Measurements from ENCODE around the gene SIGLEC6. TPM values are rescaled to one million over a fixed set of nuclear protein-coding genes. Genes with fewer than 3 reads are reported as not detected.

SIGLEC6 gene
- total RNA-seq, 1 donor from 2014 or later = 0.58 TPM

- no peak for DNase-seq (ENCODE audit: low spot score)
Observed at GRCh38 chr19:51477344-51477743, 54.1 kb downstream of the SIGLEC6 start.

DNA sequence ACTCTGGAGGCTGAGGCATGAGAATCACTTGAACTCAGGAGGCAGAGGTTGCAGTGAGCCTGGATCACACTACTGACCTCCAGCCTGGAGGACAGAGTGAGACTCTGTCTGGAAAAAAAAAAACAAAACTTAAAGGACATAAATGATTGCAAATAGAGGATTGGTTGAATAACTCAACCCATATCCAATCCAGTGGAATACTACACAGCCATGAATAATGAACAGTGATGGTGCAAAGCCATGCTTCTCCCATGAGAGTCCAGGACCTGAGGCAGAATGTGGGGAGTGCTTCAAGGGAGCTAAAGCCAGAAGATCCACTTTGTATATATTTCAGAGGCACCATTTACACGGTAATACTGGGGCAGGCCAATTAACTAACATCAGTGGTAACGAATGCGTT is 55.3 kb downstream of the SIGLEC6 start:
- no peak for DNase-seq (ENCODE audit: low spot score)

DNA sequence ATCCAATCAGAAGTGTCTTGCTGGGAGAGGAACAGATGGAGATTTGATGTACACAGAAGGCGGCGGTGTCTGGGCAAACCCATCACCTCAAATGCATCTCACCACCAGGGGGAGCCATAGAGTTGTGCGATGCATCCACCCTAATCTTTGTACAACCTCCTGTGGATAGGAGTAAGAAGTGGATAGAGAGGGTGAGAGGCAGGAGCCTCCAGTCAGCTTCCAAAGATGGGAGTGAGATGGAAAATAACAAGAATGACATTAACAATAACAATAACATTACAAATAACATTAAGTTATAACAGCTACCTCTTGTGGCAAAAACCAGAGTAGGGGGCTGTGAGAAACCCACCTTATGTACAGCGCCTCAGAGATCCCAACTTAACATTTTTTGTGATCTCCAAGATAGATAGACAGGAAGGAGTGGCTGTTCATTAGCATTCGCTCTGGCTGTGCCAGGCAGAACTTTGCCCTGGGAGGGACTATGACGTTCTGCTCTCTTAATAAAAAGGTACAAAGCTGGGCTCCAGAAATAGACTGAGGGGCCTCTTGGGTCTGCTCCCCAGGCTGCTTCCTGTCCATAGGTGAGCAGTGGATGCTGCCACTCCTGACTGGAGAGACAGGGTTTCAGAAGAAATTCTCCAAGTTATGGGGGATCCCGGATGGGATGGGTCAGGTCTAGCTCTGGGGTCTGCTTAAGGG is 58.3 kb downstream of the SIGLEC6 start:
- no peak for DNase-seq (ENCODE audit: low spot score)

GRCh38 chr19:51472607-51473006 is 58.9 kb downstream of the SIGLEC6 start:
- no peak for DNase-seq (ENCODE audit: low spot score)

DNA sequence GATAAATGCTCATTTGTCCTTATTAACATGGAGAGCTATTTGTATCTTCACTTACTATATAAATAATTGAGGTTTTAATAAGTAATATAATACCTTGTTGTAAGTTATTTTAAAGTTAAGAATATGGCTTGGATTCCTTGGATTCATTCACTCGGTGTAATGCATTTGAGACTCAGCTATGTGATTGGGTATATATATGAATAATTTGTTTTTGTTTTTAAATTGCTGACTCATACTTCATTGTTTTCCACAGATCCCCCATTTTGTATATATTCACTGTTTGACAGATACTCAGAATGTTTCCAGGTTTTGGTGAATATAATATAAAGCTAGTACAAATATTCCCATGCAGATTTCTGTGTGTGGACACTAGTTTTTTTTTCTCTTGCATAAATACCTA is 59.9 kb downstream of the SIGLEC6 start:
- no peak for DNase-seq (ENCODE audit: low spot score)

DNA sequence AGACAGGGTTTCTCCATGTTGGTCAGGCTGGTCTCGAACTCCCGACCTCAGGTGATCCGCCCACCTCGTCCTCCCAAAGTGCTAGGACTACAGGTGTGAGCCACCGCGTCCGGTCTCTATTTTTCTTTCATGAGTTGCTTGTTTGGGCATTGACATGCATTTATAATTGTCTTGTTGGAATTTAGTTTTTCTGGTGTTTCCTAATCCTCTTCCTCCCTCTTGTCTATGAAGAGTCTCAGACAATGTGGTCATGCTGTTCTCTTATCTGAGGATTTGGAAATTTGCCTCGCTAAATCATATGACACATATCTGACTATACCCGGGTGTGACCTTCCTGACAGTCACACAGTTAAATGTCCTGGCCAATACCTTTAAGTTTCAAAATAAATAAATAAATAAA is 60.5 kb downstream of the SIGLEC6 start:
- no peak for DNase-seq (ENCODE audit: low spot score)

DNA sequence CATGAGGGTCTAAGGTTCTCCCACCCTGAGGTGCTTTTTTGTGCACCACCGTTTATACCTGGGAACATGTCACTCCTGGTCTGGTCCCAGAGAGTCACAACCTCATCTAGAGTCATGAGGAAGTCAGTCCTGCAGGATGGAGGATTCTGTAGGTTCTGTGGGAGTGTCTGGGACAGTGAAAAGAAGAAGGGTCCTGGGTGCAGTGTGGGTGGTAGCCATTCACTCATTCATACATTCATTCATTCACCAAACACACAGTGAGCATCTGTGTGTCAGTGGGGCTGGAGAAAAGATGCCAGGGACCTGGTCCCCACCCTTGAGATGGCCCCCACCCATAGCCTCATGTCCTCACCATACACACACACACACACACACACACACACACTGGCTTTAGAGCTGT is 61.8 kb downstream of the SIGLEC6 start:
- DNase-seq (ENCODE audit: low spot score) = no peak

DNA sequence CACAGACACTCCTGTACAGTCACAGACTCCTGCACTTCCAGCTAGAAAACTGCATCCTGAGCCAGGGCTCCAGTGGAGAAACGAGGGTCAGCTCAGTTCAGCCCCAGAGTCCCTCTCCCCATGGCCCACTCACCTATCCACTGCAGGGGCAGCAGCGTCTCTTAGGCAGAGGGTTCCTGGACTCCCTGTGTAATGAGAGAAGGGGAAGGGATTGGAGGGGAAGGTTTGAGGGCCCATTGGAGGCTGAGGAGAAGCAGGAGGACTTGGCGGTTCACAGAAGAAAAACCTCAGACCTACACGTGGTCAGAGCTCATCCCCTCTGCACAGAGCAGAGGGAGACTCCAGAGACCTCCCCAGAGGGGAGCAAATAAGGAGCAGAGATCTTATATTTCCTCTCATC is 62.3 kb downstream of the SIGLEC6 start:
- DNase-seq (ENCODE audit: low spot score) = no peak

DNA sequence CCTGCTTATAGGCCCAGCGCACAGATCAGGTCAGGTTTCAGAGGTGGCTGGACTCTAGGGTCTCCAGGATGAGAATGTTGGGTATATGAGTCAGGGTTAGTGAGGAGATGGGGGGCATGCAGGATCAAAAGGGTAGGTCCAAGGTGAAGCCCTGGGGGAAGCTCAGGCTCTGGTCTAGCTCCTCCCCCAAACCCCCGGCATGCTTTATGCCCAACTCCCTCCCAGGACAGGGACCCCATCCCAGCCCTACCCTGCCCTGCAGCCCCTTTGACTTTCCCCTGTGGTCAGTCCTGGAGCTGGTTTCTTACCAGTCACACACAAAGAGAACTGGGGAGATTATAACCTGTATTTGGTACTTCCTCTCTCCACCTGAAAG is 62.9 kb downstream of the SIGLEC6 start:
- no peak for DNase-seq (ENCODE audit: low spot score)

DNA sequence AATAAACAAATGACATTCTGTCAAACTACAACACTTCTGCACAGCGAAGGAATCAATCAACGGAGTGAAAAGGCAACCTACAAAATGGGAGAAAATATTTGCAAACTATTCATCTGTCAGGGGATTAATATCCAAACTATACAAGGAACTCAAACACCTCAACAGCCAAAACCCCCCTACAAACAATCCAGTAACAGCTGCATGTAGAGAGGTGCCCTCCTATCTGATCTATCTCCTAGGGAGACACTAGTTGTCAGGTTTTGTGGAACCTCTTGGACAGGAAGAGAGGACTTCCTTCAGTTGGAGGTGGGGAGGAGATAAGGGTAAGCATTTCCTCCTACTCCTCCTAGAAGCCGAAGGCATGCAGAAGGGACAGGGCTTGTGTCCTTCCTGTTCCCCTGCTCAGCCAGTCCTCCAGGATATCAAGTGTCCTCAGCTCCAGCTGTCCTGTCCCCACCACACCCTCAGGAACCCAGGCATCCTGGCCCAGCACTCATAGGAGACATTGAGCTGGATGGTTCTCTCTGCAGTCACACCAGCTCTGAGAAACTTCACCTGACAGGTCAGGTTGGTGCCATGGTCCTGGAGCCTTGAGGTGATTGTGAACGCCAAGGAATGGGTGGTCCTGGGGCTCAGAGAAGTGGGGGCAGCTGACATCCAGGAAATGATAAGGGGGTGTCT is 63.5 kb downstream of the SIGLEC6 start:
- DNase-seq (ENCODE audit: low spot score) = no peak

Other genes starting within 250 kb of the SIGLEC6 start
- gene IGLON5, start 220.0 kb downstream of the SIGLEC6 start, total RNA-seq = 3.7 TPM
- gene VSIG10L, start 189.5 kb downstream of the SIGLEC6 start, total RNA-seq = 2.4 TPM
- gene ETFB, start 165.3 kb downstream of the SIGLEC6 start, total RNA-seq = 194 TPM
- 4.4 TPM for gene CLDND2, start 162.7 kb downstream of the SIGLEC6 start, total RNA-seq
- gene NKG7, start 159.0 kb downstream of the SIGLEC6 start, total RNA-seq = 3.7 TPM
- not detected for gene LIM2, start 143.7 kb downstream of the SIGLEC6 start, total RNA-seq
- not detected for gene C19orf84, start 141.1 kb downstream of the SIGLEC6 start, total RNA-seq
- 5.2 TPM for gene SIGLEC10, start 114.0 kb downstream of the SIGLEC6 start, total RNA-seq
- 0.39 TPM for gene SIGLEC8, start 73.2 kb downstream of the SIGLEC6 start, total RNA-seq
- gene CEACAM18, start 53.1 kb downstream of the SIGLEC6 start, total RNA-seq = not detected
- gene SIGLEC12, start 29.9 kb downstream of the SIGLEC6 start, total RNA-seq = 1.9 TPM
- gene ZNF175, start 39.6 kb upstream of the SIGLEC6 start, total RNA-seq = 8.8 TPM
- gene SIGLEC5, start 98.7 kb upstream of the SIGLEC6 start, total RNA-seq = 2.2 TPM
- gene SIGLEC14, start 115.2 kb upstream of the SIGLEC6 start, total RNA-seq = 12.5 TPM
- gene SPACA6, start 161.7 kb upstream of the SIGLEC6 start, total RNA-seq = 24.0 TPM
- gene HAS1, start 192.3 kb upstream of the SIGLEC6 start, total RNA-seq = 31.7 TPM
- gene FPR1, start 220.2 kb upstream of the SIGLEC6 start, total RNA-seq = 97.6 TPM
- 11.4 TPM for gene FPR2, start 229.5 kb upstream of the SIGLEC6 start, total RNA-seq

All from mesenteric fat pad (tissue), 1 donor.